K562 (cell line): ENCODE data around the gene ANKRD44. TPM values are rescaled to one million over a fixed set of nuclear protein-coding genes. Genes with fewer than 3 reads are reported as not detected.

Source experiments
- ATAC-seq: fragments of 200-7000 bp; cut with Tn5 transposase; 3 replicates; pipeline ENCODE4 v1.9.1; 2020; ENCODE audit warnings: moderate library complexity
- BruUV-seq: library from RNA; stranded (reverse); fragments of 400-500 nt; replicated peaks from 2 replicates; lab custom pipeline; 2021; lab: Mats Ljungman, UMichigan
- CTCF ChIA-PET: fragments of 300-600 bp; formaldehyde crosslinking; extraction: SDS; loops from one replicate; lab custom pipeline; 2021; ENCODE audit warnings: low intra/inter-chr PET ratio; lab: Yijun Ruan, JAX
- POLR2A ChIA-PET: fragments of 300-600, 350-650 bp; sonication (Branson Sonifier 250); formaldehyde crosslinking; extraction: SDS; loops from one replicate; lab custom pipeline; 2021; ENCODE audit warnings: antibody characterized with exemption, inconsistent platforms; lab: Yijun Ruan, JAX
- DNase-seq, 4 experiments: peaks; one replicate each; pipeline versions ENCODE4 v3.0.0 to v3.0.0-alpha.2; 2011 to 2018; ENCODE audit warnings: low spot score in 3 of 4, mixed read lengths in 3 of 4; ENCODE audit errors: extremely low read depth in 1 of 4
- FAIRE-seq: peaks from 2 replicates; lab custom pipeline; 2011; peaks lifted over from hg19 to GRCh38; lab: Jason Lieb, UNC
- H2AFZ ChIP-seq: 2 replicates; pipeline ENCODE4 v1.6.0; 2011; ENCODE audit warnings: low read depth, low read length, control low read depth, inconsistent platforms
- H3K27ac ChIP-seq: fragments of 200-600 bp; 3 replicates; pipeline ENCODE4 v1.8.0; 2011; ENCODE audit warnings: low read depth, mild to moderate bottlenecking, control low read depth, inconsistent platforms, low read length, moderate library complexity, mixed read lengths; ENCODE audit errors: extremely low read depth
- H3K27me3 ChIP-seq, 2 experiments: fragments of 300-600 bp in 1 of 2; 2 replicates in 1 of 2; 3 replicates in 1 of 2; pipeline versions ENCODE4 v1.6.0 to v1.8.0; 2011; ENCODE audit warnings: inconsistent platforms in 2 of 2, low read length in 2 of 2, mild to moderate bottlenecking in 1 of 2, mixed read lengths in 1 of 2, moderate library complexity in 1 of 2; ENCODE audit not compliant: control insufficient read depth in 2 of 2, insufficient read depth in 2 of 2
- H3K36me3 ChIP-seq: fragments of 300-600 bp; 3 replicates; pipeline ENCODE4 v1.8.0; 2011; ENCODE audit warnings: mild to moderate bottlenecking, low read length, inconsistent platforms; ENCODE audit not compliant: control insufficient read depth, insufficient read depth
- H3K4me1 ChIP-seq, 2 experiments: fragments of 200-600 bp in 1 of 2; replicated peaks in 1 of 2; 2 replicates in 1 of 2; 3 replicates in 1 of 2; pipeline versions ENCODE4 v1.5.1 to v1.8.0; 2011; ENCODE audit warnings: inconsistent platforms in 2 of 2, low read length in 2 of 2, mild to moderate bottlenecking in 1 of 2, mixed read lengths in 1 of 2, moderate library complexity in 1 of 2; ENCODE audit not compliant: control insufficient read depth in 2 of 2, insufficient read depth in 2 of 2
- H3K4me2 ChIP-seq: 2 replicates; pipeline ENCODE4 v1.6.1; 2011; ENCODE audit warnings: low read length, control low read depth, inconsistent platforms, mixed read lengths; ENCODE audit not compliant: insufficient read depth
- H3K4me3 ChIP-seq: fragments of 200-600 bp; sonication (generic), shearing (Covaris generic); 2 replicates; pipeline ENCODE4 v1.5.1; 2016; ENCODE audit warnings: control low read depth, inconsistent platforms
- H3K79me2 ChIP-seq: fragments of 200-600 bp; 3 replicates; pipeline ENCODE4 v1.8.0; 2011; ENCODE audit warnings: low read length, inconsistent platforms; ENCODE audit not compliant: control insufficient read depth, insufficient read depth
- H3K9ac ChIP-seq, 2 experiments: 2 replicates each; pipeline versions ENCODE4 v1.6.0 to v1.6.1; 2011; ENCODE audit warnings: low read depth in 2 of 2, low read length in 2 of 2, control low read depth in 1 of 2, inconsistent platforms in 1 of 2, mild to moderate bottlenecking in 1 of 2, mixed read lengths in 1 of 2; ENCODE audit not compliant: insufficient read depth in 1 of 2
- H3K9me1 ChIP-seq: one replicate; pipeline ENCODE4 v1.6.0; 2011; ENCODE audit warnings: inconsistent platforms, mild to moderate bottlenecking, low read length, moderate library complexity; ENCODE audit not compliant: control insufficient read depth, insufficient read depth
- H3K9me3 ChIP-seq: replicated peaks from 2 replicates; pipeline ENCODE4 v1.5.1; 2011; ENCODE audit warnings: low read depth, low read length, inconsistent platforms; ENCODE audit not compliant: control insufficient read depth, insufficient read depth
- H4K20me1 ChIP-seq: replicated peaks from 2 replicates; pipeline ENCODE4 v1.6.1; 2011; ENCODE audit warnings: low read length, inconsistent platforms, mixed read lengths; ENCODE audit not compliant: control insufficient read depth, insufficient read depth
- CBFA2T3 ChIP-seq: fragments of 450-650 bp; IDR thresholded peaks from 2 replicates; pipeline ENCODE4 v1.6.1; 2017
- CEBPG ChIP-seq, 3 experiments: fragments of 200-800 bp in 1 of 3; sonication (Bioruptor generic) in 1 of 3; sonication (generic) in 1 of 3; formaldehyde crosslinking in 1 of 3; IDR thresholded peaks in 2 of 3; conservative IDR thresholded peaks in 1 of 3; 2 replicates each; pipeline versions ENCODE4 v1.6.1 to v1.8.0; 2016 to 2022; ENCODE audit warnings: missing compliant biosample characterization in 2 of 3, missing genetic modification characterization in 2 of 3, mild to moderate bottlenecking in 1 of 3, missing genetic modification reagents in 1 of 3
- DLX4 ChIP-seq: fragments of 250-450 bp; sonication (Bioruptor Pico); IDR thresholded peaks from 2 replicates; pipeline ENCODE4 v1.6.1; 2021; ENCODE audit warnings: mild to moderate bottlenecking
- GABPA ChIP-seq: fragments of 200-800 bp; sonication (Bioruptor generic); conservative IDR thresholded peaks from 2 replicates; pipeline ENCODE4 v1.6.1; 2016; ENCODE audit warnings: low read depth, missing genetic modification characterization, missing compliant biosample characterization
- HMBOX1 ChIP-seq: sonication (generic); IDR thresholded peaks from 2 replicates; pipeline ENCODE4 v1.6.1; 2016
- RBM17 ChIP-seq: fragments of 200-400 bp; formaldehyde crosslinking; IDR thresholded peaks from 2 replicates; pipeline ENCODE4 v1.6.1; 2017; ENCODE audit warnings: low read depth, mild to moderate bottlenecking, low read length, borderline replicate concordance
- TCFL5 ChIP-seq: fragments of 250-450 bp; sonication (Bioruptor Pico); conservative IDR thresholded peaks from 2 replicates; pipeline ENCODE4 v1.6.1; 2021; ENCODE audit warnings: mild to moderate bottlenecking, moderate library complexity, matching md5 sums
- ZBTB17 ChIP-seq: fragments of 450-650 bp; formaldehyde crosslinking; IDR thresholded peaks from 2 replicates; pipeline ENCODE4 v1.4.0; 2020; ENCODE audit warnings: mild to moderate bottlenecking
- ZNF184 ChIP-seq: sonication (generic); formaldehyde crosslinking; IDR thresholded peaks from 2 replicates; pipeline ENCODE4 v1.5.0; 2020; ENCODE audit warnings: missing genetic modification reagents
- ZNF586 ChIP-seq: fragments of 450-650 bp; formaldehyde crosslinking; conservative IDR thresholded peaks from 2 replicates; pipeline ENCODE4 v1.4.0; 2020; ENCODE audit warnings: mild to moderate bottlenecking, moderate library complexity
- WGBS: fragments of 100-300 bp; shearing (Covaris generic); methylation state at CpG from one replicate; pipeline ENCODE4 v1.1.6; 2016; ENCODE audit warnings: low coverage, mixed read lengths; ENCODE audit not compliant: insufficient coverage; ENCODE audit errors: missing lambda C conversion rate; 5-methylcytosine and 5-hydroxymethylcytosine counted together
- in situ Hi-C: fragments of 300-500 bp; cut with MboI; formaldehyde crosslinking; loops from 4 replicates; pipeline ENCODE4 v1.15.0; 2018; ENCODE audit warnings: inconsistent platforms, mixed read lengths
- intact Hi-C: fragments of 100-400 bp; cut with micrococcal nuclease; formaldehyde crosslinking; loops from 2 replicates; pipeline ENCODE4 v1.14.2; 2022
- polyA plus RNA-seq, 8 experiments: library from polyadenylated mRNA; depleted of rRNA in 4 of 8; stranded (reverse) in 5 of 8; unstranded in 3 of 8; fragments of >200 nt; fragmentation: Nextera tagmentation in 2 of 8; fragmentation: Illumina TruSeq in 1 of 8; extraction: Ambion mirVana in 2 of 8; extraction: Trizol in 1 of 8; gene quantifications; 2 replicates each; pipeline versions ENCODE4 v1.2.1 to v1.2.3, GENCODE V29; 2011 to 2014; ENCODE audit warnings: inconsistent platforms in 1 of 8, missing spikeins in 1 of 8
- total RNA-seq, 7 experiments: library from RNA; depleted of rRNA in 6 of 7; stranded (reverse); fragments of >200 nt in 6 of 7; fragmentation: Illumina TruSeq in 2 of 7; extraction: Trizol in 2 of 7; gene quantifications; 2 replicates each; pipeline versions ENCODE4 v1.2.1 to v1.2.3, GENCODE V29; 2011 to 2021; ENCODE audit warnings: low replicate concordance in 1 of 7

Gene ANKRD44
- total and polyA plus RNA-seq, 9 of the 15 experiments (the other 6 are each of a cell fraction or from before 2014, with no cell fraction given): 0.03 to 0.64 (median 0.07) TPM; not detected in 3

- H3K9me1 ChIP-seq: no peaks in the 10 kb centered on the region
- H3K4me2 ChIP-seq: no peak overlapping the region
- no peak overlapping the region for H3K4me3 ChIP-seq
- DNase-seq (no peak), ATAC-seq (no peak), FAIRE-seq (no peak)
- H3K79me2 ChIP-seq: no peaks in the 10 kb centered on the region
- H4K20me1 ChIP-seq: no peaks in the 10 kb centered on the region
- ChIA-PET CTCF (no interaction called here), POLR2A (no interaction called here)
- H3K9me3 ChIP-seq: no peaks in the 10 kb centered on the region
- no peaks in the 10 kb centered on the region for H3K27me3 ChIP-seq
- no TSS peak for BruUV-seq
- TF ChIP-seq TCFL5 (CRISPR knock-in tag) (no peak), ZBTB17 (CRISPR knock-in tag) (no peak), CBFA2T3 (no peak), ZNF586 (CRISPR knock-in tag) (no peak), DLX4 (CRISPR knock-in tag) (no peak), RBM17 (no peak), ZNF184 (no peak), GABPA (tag) (no peak), HMBOX1 (no peak), CEBPG (CRISPR knock-in tag; IDR thresholded peaks at IDR 0.05) (no peak), CEBPG (tag; conservative IDR thresholded peaks at IDR 0.05 in 1 of 2, IDR thresholded peaks at IDR 0.05 in 1 of 2) (no peak)
- H3K9ac ChIP-seq: no peak overlapping the region
- in situ Hi-C loops (no loop called here), intact Hi-C loops (no loop called here)
- no peaks in the 10 kb centered on the region for H3K4me1 ChIP-seq
- 16% methylated on average over 10 of the region's 10 CpGs for WGBS
- no peak overlapping the region for H2AFZ ChIP-seq
- H3K36me3 ChIP-seq: no peaks in the 10 kb centered on the region
- H3K27ac ChIP-seq: no peak overlapping the region
Observed at GRCh38 chr2:196990788-196991461, 319.7 kb downstream of the ANKRD44 start.
